Measurements from ENCODE around the gene SECTM1. TPM values are rescaled to one million over a fixed set of nuclear protein-coding genes. Genes with fewer than 3 reads are reported as not detected.

The SECTM1 gene
- total and polyA plus RNA-seq, 9 of the 15 experiments (the other 6 are each of a cell fraction or from before 2014, with no cell fraction given) = 0.11 to 0.46 (median 0.18) TPM; not detected in 6

DNA sequence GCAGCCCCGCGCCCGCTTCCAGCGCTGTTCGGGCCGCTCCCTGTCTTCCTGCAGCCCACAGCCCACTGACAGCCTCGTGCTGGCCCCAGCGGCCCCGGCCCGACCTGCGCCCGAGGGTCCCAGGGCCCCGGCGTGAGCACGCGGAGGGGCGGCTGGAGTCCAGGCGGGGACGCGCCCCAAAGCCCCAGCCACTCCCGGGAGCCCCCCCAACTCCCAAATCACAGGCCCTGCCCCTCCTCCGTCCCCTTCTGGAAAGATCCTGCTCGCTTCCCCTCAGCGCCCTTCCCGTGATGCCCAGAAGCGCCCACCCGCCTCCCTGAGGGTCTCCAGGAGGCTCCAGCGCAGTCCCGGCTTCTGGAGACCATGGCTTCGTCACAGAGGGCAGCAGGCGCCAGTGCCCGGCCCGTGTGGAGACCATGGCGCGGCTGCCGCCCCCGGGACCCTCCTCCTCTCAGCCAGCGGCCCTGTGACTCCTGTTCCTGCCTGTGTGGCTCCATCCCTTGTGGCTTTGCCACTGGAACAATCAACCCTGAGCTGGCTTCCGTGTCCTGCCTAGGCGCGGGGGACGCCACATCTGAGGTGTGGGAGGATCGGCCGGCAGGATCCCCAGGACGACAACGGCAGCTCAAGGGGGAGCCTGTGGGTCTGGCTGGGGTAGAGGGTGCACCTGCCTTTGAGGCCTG is 41.9 kb upstream of the SECTM1 start:
- BruUV-seq (replicated peaks) = no TSS peak
- H3K36me3 ChIP-seq (ENCODE audit: control insufficient read depth, insufficient read depth, low read length) = no peaks in the 10 kb centered on the region
- H3K4me2 ChIP-seq (ENCODE audit: insufficient read depth, low read length) = no peak overlapping the region
- H4K20me1 ChIP-seq (replicated peaks; ENCODE audit: control insufficient read depth, insufficient read depth, low read length) = no peaks in the 10 kb centered on the region
- intact Hi-C loops (cut with micrococcal nuclease) (no loop called here), in situ Hi-C loops (cut with MboI) (no loop called here)
- no peaks in the 10 kb centered on the region for H3K27me3 ChIP-seq (ENCODE audit: control insufficient read depth in 2 of 2, insufficient read depth in 2 of 2, low read length in 2 of 2)
- ChIA-PET CTCF (ENCODE audit: low intra/inter-chr PET ratio) (no interaction called here), POLR2A (interaction anchor here (1.6 kb wide), 1 partner anchor 9 kb away, joined by 3 read pairs; no protein-coding TSS in a partner anchor)
- FAIRE-seq = no peak
- H3K27ac ChIP-seq (ENCODE audit: extremely low read depth, low read depth, low read length) = no peak overlapping the region
- no peak for ATAC-seq
- no peaks in the 10 kb centered on the region for H3K9me3 ChIP-seq (replicated peaks; ENCODE audit: control insufficient read depth, insufficient read depth, low read depth, low read length)
- H3K79me2 ChIP-seq (ENCODE audit: control insufficient read depth, insufficient read depth, low read length) = no peaks in the 10 kb centered on the region
- H3K4me3 ChIP-seq = no peak overlapping the region
- 71% methylated on average over 23 of the region's 46 CpGs for WGBS (ENCODE audit: insufficient coverage, low coverage, missing lambda C conversion rate)
- no peak overlapping the region for H2AFZ ChIP-seq (ENCODE audit: low read depth, low read length)
- TF ChIP-seq ETV5 (CRISPR knock-in tag; IDR thresholded peaks at IDR 0.05; ENCODE audit: low read depth) = no peak
- TF ChIP-seq ZC3H4 (CRISPR knock-in tag; IDR thresholded peaks at IDR 0.05; ENCODE audit: borderline replicate concordance) = no peak
- no peak for TF ChIP-seq ZC3H11A (IDR thresholded peaks at IDR 0.05; ENCODE audit: low read depth, low read length)
- TF ChIP-seq, protein P1, sequence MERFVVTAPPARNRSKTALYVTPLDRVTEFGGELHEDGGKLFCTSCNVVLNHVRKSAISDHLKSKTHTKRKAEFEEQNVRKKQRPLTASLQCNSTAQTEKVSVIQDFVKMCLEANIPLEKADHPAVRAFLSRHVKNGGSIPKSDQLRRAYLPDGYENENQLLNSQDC (CRISPR knock-in tag; IDR thresholded peaks at IDR 0.05) = no peak
- TF ChIP-seq SMC3 (conservative IDR thresholded peaks at IDR 0.05; ENCODE audit: insufficient read depth, low read depth, low read length) = no peak
- H3K4me1 ChIP-seq (replicated peaks in 1 of 2; ENCODE audit: control insufficient read depth in 2 of 2, insufficient read depth in 2 of 2, low read length in 2 of 2) = peaks cover 0 to 63% of the 10 kb centered on the region in 2 experiments; a peak in 3 of 5 replicates
- no peaks in the 10 kb centered on the region for H3K9me1 ChIP-seq (ENCODE audit: control insufficient read depth, insufficient read depth, low read length)
- no peak for DNase-seq (ENCODE audit: extremely low read depth in 1 of 4, low spot score in 3 of 4)
- H3K9ac ChIP-seq (ENCODE audit: insufficient read depth in 1 of 2, low read depth in 2 of 2, low read length in 2 of 2) = peak overlapping the region in 1 of 2 experiments; percentile 28; a peak in 1 of 4 replicates
